Esophagus squamous epithelium (tissue), 5 donors: Measurements from ENCODE around the gene TEKTIP1. TPM values are rescaled to one million over a fixed set of nuclear protein-coding genes. Genes with fewer than 3 reads are reported as not detected.

Experiments used
- DNase-seq: peaks from one replicate; lab custom pipeline; 2025; lab: John Stamatoyannopoulos, UW
- H3K27ac ChIP-seq, 4 donors: fragments of 200-600 bp; sonication (generic); one replicate each; pipeline ENCODE4 v1.5.1; 2016 to 2019; ENCODE audit warnings: mild to moderate bottlenecking in 1 of 4
- H3K27me3 ChIP-seq, 4 donors: fragments of 200-600 bp; sonication (generic); 1 replicate in 3 of 4; 2 replicates in 1 of 4; pipeline versions ENCODE4 v1.5.1 to v1.6.0; 2017 to 2021; ENCODE audit warnings: antibody characterized with exemption in 1 of 4
- H3K36me3 ChIP-seq, 3 donors: fragments of 200-600 bp; sonication (generic); one replicate each; pipeline ENCODE4 v1.5.1; 2016 to 2019
- H3K4me1 ChIP-seq, 3 donors: fragments of 200-600 bp; sonication (generic); one replicate each; pipeline ENCODE4 v1.5.1; 2017 to 2019
- H3K4me3 ChIP-seq, 4 donors: fragments of 200-600 bp; sonication (generic); 1 replicate in 3 of 4; 2 replicates in 1 of 4; pipeline ENCODE4 v1.5.1; 2016 to 2019; ENCODE audit warnings: mild to moderate bottlenecking in 2 of 4, moderate library complexity in 1 of 4
- H3K9me3 ChIP-seq, 3 donors: fragments of 200-600 bp; sonication (generic); one replicate each; pipeline ENCODE4 v1.5.1; 2016 to 2019
- POLR2A ChIP-seq, 4 donors: fragments of 450-650 bp; IDR thresholded peaks; one replicate each; pipeline ENCODE4 v1.6.1; 2017; ENCODE audit warnings: antibody characterized with exemption in 4 of 4, mild to moderate bottlenecking in 4 of 4, moderate library complexity in 3 of 4
- WGBS, 2 donors: methylation state at CpG; one replicate each; pipeline ENCODE4 v1.1.5; 2018; 5-methylcytosine and 5-hydroxymethylcytosine counted together
- intact Hi-C: fragments of 100-400 bp; cut with DNase I; formaldehyde crosslinking; loops from one replicate; pipeline ENCODE4 v1.15.0; 2022
- total RNA-seq, 4 donors: library from RNA; depleted of rRNA; stranded (reverse); fragments of >200 nt; gene quantifications; one replicate each; pipeline ENCODE4 v1.1.0, GENCODE V29; 2016
- TF ChIP-seq, protein P1 (sequence below), 6 experiments: fragments of 450-650 bp in 4 of 6; fragments of 200-600 bp in 2 of 6; sonication (generic) in 2 of 6; IDR thresholded peaks; one replicate each; pipeline ENCODE4 v1.5.1; 2016 to 2019; ENCODE audit warnings: antibody characterized with exemption in 6 of 6, mild to moderate bottlenecking in 4 of 6, moderate library complexity in 4 of 6
- donor health status: DM: yes; HTN: yes; CAD: no.

TEKTIP1 gene
- total RNA-seq, 4 donors from 2014 or later: 0.95 TPM; not detected in 3

GRCh38 chr19:3523361-3524077 lies 15.5 kb upstream of the TEKTIP1 start:
- peaks cover 38 to 89% (median 45%) of the 10 kb centered on the region in 3 donors for H3K36me3 ChIP-seq
- no peak overlapping the region for H3K4me3 ChIP-seq
- no peaks in the 10 kb centered on the region for H3K9me3 ChIP-seq
- intact Hi-C loops: no loop called here
- H3K27me3 ChIP-seq: no peaks in the 10 kb centered on the region
- no peak for DNase-seq
- TF ChIP-seq, protein P1, sequence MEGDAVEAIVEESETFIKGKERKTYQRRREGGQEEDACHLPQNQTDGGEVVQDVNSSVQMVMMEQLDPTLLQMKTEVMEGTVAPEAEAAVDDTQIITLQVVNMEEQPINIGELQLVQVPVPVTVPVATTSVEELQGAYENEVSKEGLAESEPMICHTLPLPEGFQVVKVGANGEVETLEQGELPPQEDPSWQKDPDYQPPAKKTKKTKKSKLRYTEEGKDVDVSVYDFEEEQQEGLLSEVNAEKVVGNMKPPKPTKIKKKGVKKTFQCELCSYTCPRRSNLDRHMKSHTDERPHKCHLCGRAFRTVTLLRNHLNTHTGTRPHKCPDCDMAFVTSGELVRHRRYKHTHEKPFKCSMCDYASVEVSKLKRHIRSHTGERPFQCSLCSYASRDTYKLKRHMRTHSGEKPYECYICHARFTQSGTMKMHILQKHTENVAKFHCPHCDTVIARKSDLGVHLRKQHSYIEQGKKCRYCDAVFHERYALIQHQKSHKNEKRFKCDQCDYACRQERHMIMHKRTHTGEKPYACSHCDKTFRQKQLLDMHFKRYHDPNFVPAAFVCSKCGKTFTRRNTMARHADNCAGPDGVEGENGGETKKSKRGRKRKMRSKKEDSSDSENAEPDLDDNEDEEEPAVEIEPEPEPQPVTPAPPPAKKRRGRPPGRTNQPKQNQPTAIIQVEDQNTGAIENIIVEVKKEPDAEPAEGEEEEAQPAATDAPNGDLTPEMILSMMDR (IDR thresholded peaks at IDR 0.05): no peak
- TF ChIP-seq POLR2A (IDR thresholded peaks at IDR 0.05): no peak
- 40 to 89% methylated on average over 1 to 6 of the region's 21 CpGs for WGBS, 2 donors
- H3K27ac ChIP-seq: no peak overlapping the region
- peaks cover 7 to 43% (median 7%) of the 10 kb centered on the region in 3 donors for H3K4me1 ChIP-seq

- WGBS, 2 donors: 89 to 94% methylated on average over 8 to 25 of the region's 33 CpGs
- no peak for TF ChIP-seq POLR2A (IDR thresholded peaks at IDR 0.05)
- TF ChIP-seq, protein P1 (IDR thresholded peaks at IDR 0.05): no peak
- H3K27ac ChIP-seq: no peak overlapping the region
- no peak for DNase-seq
- no peaks in the 10 kb centered on the region for H3K9me3 ChIP-seq
- H3K4me3 ChIP-seq: no peak overlapping the region
- peaks cover 7 to 36% (median 7%) of the 10 kb centered on the region in 3 donors for H3K4me1 ChIP-seq
- peaks cover 38 to 84% (median 45%) of the 10 kb centered on the region in 3 donors for H3K36me3 ChIP-seq
- H3K27me3 ChIP-seq: no peaks in the 10 kb centered on the region
- intact Hi-C loops: no loop called here
Measured at GRCh38 chr19:3524078-3524842, 14.7 kb upstream of the TEKTIP1 start.

- Histone ChIP-seq H3K36me3 (peaks cover 38 to 76% (median 45%) of the 10 kb centered on the region in 3 donors), H3K4me1 (peaks cover 7 to 29% (median 7%) of the 10 kb centered on the region in 3 donors), H3K4me3 (no peak overlapping the region), H3K27ac (no peak overlapping the region), H3K27me3 (no peaks in the 10 kb centered on the region), H3K9me3 (no peaks in the 10 kb centered on the region)
- intact Hi-C loops: no loop called here
- DNase-seq: no peak
- 89 to 93% methylated on average over 13 to 20 of the region's 20 CpGs for WGBS, 2 donors
- TF ChIP-seq, protein P1 (IDR thresholded peaks at IDR 0.05): no peak
- TF ChIP-seq POLR2A (IDR thresholded peaks at IDR 0.05): no peak
Measured at GRCh38 chr19:3524904-3525451, 14.0 kb upstream of the TEKTIP1 start.

DNA sequence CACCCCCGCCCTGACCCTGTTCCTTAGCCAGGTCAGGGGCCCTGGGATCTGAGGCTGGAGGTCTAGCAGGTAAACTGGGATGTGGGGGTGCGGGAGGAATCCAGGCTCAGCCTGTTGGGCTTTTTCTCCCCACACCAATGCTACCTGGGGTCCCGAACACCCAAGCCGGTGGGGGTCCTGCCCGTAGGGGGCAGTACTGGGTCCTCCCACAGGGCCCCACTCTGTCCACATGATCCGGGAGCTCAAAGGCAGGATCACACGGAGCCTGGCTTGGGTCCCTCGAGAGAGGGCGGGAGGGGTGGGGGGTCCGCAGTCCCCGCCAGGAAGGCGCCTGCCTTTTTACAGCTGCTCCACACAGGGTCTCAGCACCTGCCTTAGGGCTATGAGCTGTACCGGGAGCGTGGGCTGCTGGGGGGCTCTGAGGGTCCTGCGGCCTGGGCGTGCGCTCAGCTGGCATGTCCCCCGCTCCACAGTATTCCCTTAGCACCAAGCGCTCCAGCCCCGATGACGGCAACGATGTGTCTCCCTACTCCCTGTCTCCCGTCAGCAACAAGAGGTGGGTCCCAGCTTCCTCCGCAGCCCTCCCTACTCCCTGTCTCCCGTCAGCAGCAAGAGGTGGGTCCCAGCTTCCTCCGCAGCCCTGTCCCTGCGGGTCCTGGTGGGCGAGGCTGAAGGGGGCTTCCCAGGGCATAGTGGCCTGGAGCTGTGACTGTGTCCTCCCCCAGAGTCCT lies 12.3 kb upstream of the TEKTIP1 start:
- Histone ChIP-seq H3K4me1 (peaks cover 0 to 12% (median 0%) of the 10 kb centered on the region in 3 donors), H3K4me3 (no peak overlapping the region), H3K36me3 (peaks cover 47 to 84% (median 51%) of the 10 kb centered on the region in 3 donors), H3K27me3 (no peaks in the 10 kb centered on the region), H3K27ac (no peak overlapping the region), H3K9me3 (no peaks in the 10 kb centered on the region)
- 94 to 97% methylated on average over 6 to 12 of the region's 28 CpGs for WGBS, 2 donors
- TF ChIP-seq, protein P1 (IDR thresholded peaks at IDR 0.05): no peak
- TF ChIP-seq POLR2A (IDR thresholded peaks at IDR 0.05): no peak
- DNase-seq: no peak
- intact Hi-C loops: no loop called here
